ENCODE results near the gene PRSS53. TPM values are rescaled to one million over a fixed set of nuclear protein-coding genes. Genes with fewer than 3 reads are reported as not detected.

PRSS53 gene
- total and polyA plus RNA-seq, 2 experiments from 2014 or later, result 0.36 to 2.7 TPM

DNA sequence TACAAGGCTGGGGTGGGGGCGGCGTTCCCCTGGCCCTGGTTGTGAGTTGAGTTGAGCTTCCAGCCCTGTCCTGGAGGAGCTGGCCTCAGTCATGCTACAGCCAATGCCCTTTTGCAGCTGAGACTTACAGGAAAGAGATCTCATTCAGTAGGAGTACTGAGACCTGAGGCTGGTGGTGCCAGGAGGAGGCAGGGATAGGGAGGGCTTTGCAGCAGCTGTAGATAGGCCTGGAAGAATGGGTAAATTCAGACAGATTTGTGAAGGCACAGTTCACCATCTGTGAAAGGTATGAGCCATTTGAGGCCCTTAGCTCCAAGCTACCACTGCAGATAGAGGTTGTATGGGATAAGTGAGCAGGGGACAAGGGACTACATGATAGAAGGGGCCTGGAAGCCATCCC is 49.8 kb downstream of the PRSS53 start (continued):
- TF ChIP-seq ZNF462 (CRISPR knock-in tag; IDR thresholded peaks at IDR 0.05) (no peak), ZNF114 (CRISPR knock-in tag; IDR thresholded peaks at IDR 0.05) (no peak)

- no peak overlapping the region for H3K27ac Mint-ChIP-seq
- no peak overlapping the region for H3K27ac ChIP-seq (ENCODE audit: low read depth)
- TF ChIP-seq NANOG (IDR thresholded peaks at IDR 0.05; ENCODE audit: borderline replicate concordance) (no peak), STAT1 (IDR thresholded peaks at IDR 0.05; ENCODE audit: unreplicated experiment) (no peak), ZNF331 (CRISPR knock-in tag; IDR thresholded peaks at IDR 0.05; ENCODE audit: low read depth) (no peak), POLR2AphosphoS5 (IDR thresholded peaks at IDR 0.05; ENCODE audit: low read depth) (no peak), JUNB (IDR thresholded peaks at IDR 0.05; ENCODE audit: unreplicated experiment) (no peak), EZH2 (IDR thresholded peaks at IDR 0.05; ENCODE audit: low read depth, unreplicated experiment) (no peak), ZNF114 (CRISPR knock-in tag; IDR thresholded peaks at IDR 0.05) (no peak), EZH2phosphoT487 (IDR thresholded peaks at IDR 0.05; ENCODE audit: unreplicated experiment) (no peak), ZNF462 (CRISPR knock-in tag; IDR thresholded peaks at IDR 0.05) (no peak)
Measured at GRCh38 chr16:31036691-31037090, 52.1 kb downstream of the PRSS53 start.

More at GRCh38 chr16:31036691-31037090, 52.1 kb downstream of the PRSS53 start:
- Histone ChIP-seq H3K9me2 (ENCODE audit: insufficient read depth) (no peaks in the 10 kb centered on the region), H3K79me2 (replicated peaks; ENCODE audit: insufficient read depth) (no peaks in the 10 kb centered on the region; the same call in 1 of the 2 replicates), H4K20me1 (replicated peaks; ENCODE audit: insufficient read depth) (no peaks in the 10 kb centered on the region), H3K4me3 (no peak overlapping the region), H3K27me3 (ENCODE audit: insufficient read depth) (no peaks in the 10 kb centered on the region), H3K4me2 (no peak overlapping the region), H3K4me1 (ENCODE audit: insufficient read depth) (peaks cover 9% of the 10 kb centered on the region), H2AFZ (no peak overlapping the region), H3K36me3 (ENCODE audit: insufficient read depth) (no peaks in the 10 kb centered on the region; the same call in 1 of the 2 replicates), H3F3A (replicated peaks; ENCODE audit: low read depth) (peaks cover 16% of the 10 kb centered on the region)
- Mint-ChIP-seq H3K4me3 (no peak overlapping the region), H3K4me1 (peaks cover 8% of the 10 kb centered on the region; the same call in 1 of the 3 replicates), H3K9me3 (no peaks in the 10 kb centered on the region; the same call in 2 of the 3 replicates), H3K36me3 (ENCODE audit: low read depth) (peaks cover 6% of the 10 kb centered on the region), H3K27me3 (ENCODE audit: insufficient read depth, low read depth, poor library complexity) (peaks cover 12% of the 10 kb centered on the region)
- ATAC-seq (no peak), DNase-seq (ENCODE audit: low spot score) (no peak)
